PFSK-1 (cell line): Measurements from ENCODE around the gene ABCC9.

Source experiments
- FOXP2 ChIP-seq: optimal IDR thresholded peaks from 2 replicates; pipeline ENCODE3; 2011; ENCODE audit warnings: borderline replicate concordance, control low read depth, inconsistent platforms; ENCODE audit not compliant: insufficient read depth; ENCODE audit errors: extremely low read length, extremely low read depth
- POLR2AphosphoS5 ChIP-seq: IDR thresholded peaks from 2 replicates; pipeline ENCODE4 v1.6.1; 2012; ENCODE audit warnings: low read depth, mild to moderate bottlenecking, control low read depth, low read length, moderate library complexity
- REST ChIP-seq, 2 experiments: IDR thresholded peaks; 2 replicates each; pipeline versions ENCODE4 v1.6.1 to v1.8.0; 2011 to 2012; ENCODE audit warnings: low read depth in 2 of 2, low read length in 2 of 2, control low read depth in 1 of 2, inconsistent platforms in 1 of 2, mild to moderate bottlenecking in 1 of 2, moderate library complexity in 1 of 2; ENCODE audit not compliant: insufficient read depth in 1 of 2
- SIN3A ChIP-seq: IDR thresholded peaks from 2 replicates; pipeline ENCODE4 v1.6.1; 2012; ENCODE audit warnings: mild to moderate bottlenecking, low read length, moderate library complexity, borderline replicate concordance; ENCODE audit not compliant: insufficient read depth
- TAF1 ChIP-seq: IDR thresholded peaks from 2 replicates; pipeline ENCODE4 v1.6.1; 2012; ENCODE audit warnings: low read length, control low read depth, borderline replicate concordance; ENCODE audit not compliant: insufficient read depth

ABCC9 gene

GRCh38 chr12:21911832-21912231 is 29.4 kb downstream of the ABCC9 start:
- TF ChIP-seq SIN3A (no peak), REST (IDR thresholded peaks at IDR 0.05; ENCODE audit: insufficient read depth in 1 of 2, low read depth in 2 of 2, low read length in 2 of 2) (no peak), POLR2AphosphoS5 (no peak)

- TF ChIP-seq POLR2AphosphoS5, result no peak
- no peak for TF ChIP-seq REST (IDR thresholded peaks at IDR 0.05; ENCODE audit: insufficient read depth in 1 of 2, low read depth in 2 of 2, low read length in 2 of 2)
- no peak for TF ChIP-seq SIN3A
- no peak for TF ChIP-seq FOXP2
- TF ChIP-seq TAF1, result no peak
Measured at GRCh38 chr12:21910657-21911056, 30.6 kb downstream of the ABCC9 start.

- TF ChIP-seq POLR2AphosphoS5, result no peak
- TF ChIP-seq FOXP2, result no peak
- no peak for TF ChIP-seq SIN3A
Measured at GRCh38 chr12:21907948-21908837, 33.0 kb downstream of the ABCC9 start.

- no peak for TF ChIP-seq TAF1
- TF ChIP-seq FOXP2, result no peak
- TF ChIP-seq REST (IDR thresholded peaks at IDR 0.05; ENCODE audit: insufficient read depth in 1 of 2, low read depth in 2 of 2, low read length in 2 of 2), result no peak
- no peak for TF ChIP-seq POLR2AphosphoS5
- no peak for TF ChIP-seq SIN3A
Measured at GRCh38 chr12:21906919-21907493, 34.2 kb downstream of the ABCC9 start.

- TF ChIP-seq POLR2AphosphoS5, result no peak
- TF ChIP-seq REST (IDR thresholded peaks at IDR 0.05; ENCODE audit: insufficient read depth in 1 of 2, low read depth in 2 of 2, low read length in 2 of 2), result no peak
- TF ChIP-seq TAF1, result no peak
- TF ChIP-seq SIN3A, result no peak
- TF ChIP-seq FOXP2, result no peak
Measured at GRCh38 chr12:21895651-21896050, 45.6 kb downstream of the ABCC9 start.
